Myocyte (in vitro differentiated cells): ENCODE results near the gene IKZF2. TPM values are rescaled to one million over a fixed set of nuclear protein-coding genes. Genes with fewer than 3 reads are reported as not detected.

Source experiments
- DNase-seq: peaks from one replicate; pipeline ENCODE4 v3.0.0-alpha.2; 2012; ENCODE audit warnings: low read depth
- total RNA-seq: library from RNA; depleted of rRNA; stranded (reverse); fragments of >200 nt; gene quantifications from 2 replicates; pipeline ENCODE4 v1.2.3, GENCODE V29; 2014

IKZF2 gene
- total RNA-seq, 1 donor from 2014 or later = 4.5 TPM

GRCh38 chr2:213104092-213104902, 47.1 kb downstream of the IKZF2 start:
- DNase-seq = peak; percentile 74

GRCh38 chr2:213101692-213102460, 49.5 kb downstream of the IKZF2 start:
- DNase-seq = no peak

- DNase-seq = no peak
Measured at GRCh38 chr2:213101109-213101508, 50.3 kb downstream of the IKZF2 start.

GRCh38 chr2:213098612-213099011, 52.8 kb downstream of the IKZF2 start:
- DNase-seq = no peak

DNA sequence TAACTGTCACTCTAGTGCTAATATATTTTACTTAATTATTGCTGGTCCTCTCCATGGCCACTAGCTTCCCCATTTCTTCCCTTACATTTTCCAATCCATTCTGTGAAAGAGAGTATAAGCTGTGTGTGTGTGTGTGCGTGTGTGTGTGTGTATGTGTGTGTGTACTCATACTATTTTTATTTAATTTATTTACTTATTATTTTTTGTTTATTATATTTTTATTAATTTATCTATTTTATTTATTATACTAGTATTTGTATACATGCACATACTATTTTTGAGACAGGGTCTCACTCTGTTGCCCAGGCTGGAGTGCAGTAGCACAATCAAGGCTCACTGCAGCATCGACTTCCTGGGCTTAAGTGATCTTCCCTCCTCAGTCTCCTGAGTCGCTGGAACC, 59.6 kb downstream of the IKZF2 start:
- DNase-seq = no peak

DNA sequence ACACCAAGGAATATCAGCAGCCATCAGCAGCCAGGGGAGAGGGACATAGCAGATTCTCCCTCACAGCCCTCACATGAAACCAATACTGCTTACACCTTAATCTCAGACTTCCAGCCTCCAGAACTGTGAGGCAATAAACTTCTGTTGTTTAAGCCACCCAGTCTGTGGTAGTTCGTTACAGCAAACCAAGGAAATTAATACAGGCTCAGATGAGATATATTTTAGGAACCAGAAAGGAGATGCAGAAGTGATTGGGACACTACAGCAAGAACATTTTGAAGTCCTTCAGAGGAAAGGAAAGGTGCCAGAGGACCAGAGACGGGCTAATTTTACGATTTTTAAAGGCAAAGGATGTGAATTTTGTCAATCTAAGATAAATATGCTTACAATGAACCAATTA, 60.6 kb downstream of the IKZF2 start:
- no peak for DNase-seq

- DNase-seq = no peak
Measured at GRCh38 chr2:213089438-213089837, 62.0 kb downstream of the IKZF2 start.

- DNase-seq = no peak
Measured at GRCh38 chr2:213087040-213087439, 64.4 kb downstream of the IKZF2 start.

DNA sequence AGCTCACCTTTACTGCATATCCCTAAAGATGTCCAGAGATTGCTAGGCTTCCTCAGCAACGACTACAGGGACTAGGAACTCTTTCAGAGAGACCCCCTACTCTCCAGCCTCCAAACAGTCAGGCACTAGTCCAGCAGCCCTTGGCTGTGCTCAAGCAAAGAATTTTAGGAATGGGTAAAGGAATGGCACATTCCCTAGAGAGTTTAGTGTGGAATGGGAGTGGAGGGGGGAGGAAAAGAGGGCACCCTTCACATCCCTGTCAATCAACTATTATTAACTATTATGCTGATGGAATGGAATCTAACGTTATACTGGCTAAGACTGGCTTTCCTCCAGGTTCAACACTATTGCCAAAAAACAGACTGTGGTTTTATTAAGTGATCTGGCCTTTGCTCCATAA, 64.8 kb downstream of the IKZF2 start:
- DNase-seq = peak; percentile 35

GRCh38 chr2:213086050-213086449, 65.4 kb downstream of the IKZF2 start:
- no peak for DNase-seq

DNA sequence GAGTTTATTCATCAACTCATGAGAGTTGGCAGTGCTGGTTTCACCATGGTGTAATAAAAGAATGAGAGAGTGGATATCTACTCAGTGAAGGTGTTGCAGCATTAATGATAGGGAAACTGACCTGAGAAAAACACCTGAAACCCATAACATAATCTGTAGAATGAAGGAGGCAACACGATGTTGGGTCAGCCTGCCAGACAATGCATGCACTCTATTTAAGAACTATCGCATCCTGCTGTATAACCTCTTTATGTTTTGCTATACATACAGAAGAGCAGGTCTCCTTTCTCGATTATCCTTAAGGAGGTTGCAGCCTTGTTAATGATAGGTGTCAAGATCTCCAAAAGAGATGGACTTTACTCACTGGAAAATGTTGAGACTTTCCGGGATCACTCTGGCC, 65.9 kb downstream of the IKZF2 start:
- no peak for DNase-seq

- no peak for DNase-seq
Measured at GRCh38 chr2:213084261-213084660, 67.2 kb downstream of the IKZF2 start.

GRCh38 chr2:213080969-213081617, 70.3 kb downstream of the IKZF2 start:
- no peak for DNase-seq

DNA sequence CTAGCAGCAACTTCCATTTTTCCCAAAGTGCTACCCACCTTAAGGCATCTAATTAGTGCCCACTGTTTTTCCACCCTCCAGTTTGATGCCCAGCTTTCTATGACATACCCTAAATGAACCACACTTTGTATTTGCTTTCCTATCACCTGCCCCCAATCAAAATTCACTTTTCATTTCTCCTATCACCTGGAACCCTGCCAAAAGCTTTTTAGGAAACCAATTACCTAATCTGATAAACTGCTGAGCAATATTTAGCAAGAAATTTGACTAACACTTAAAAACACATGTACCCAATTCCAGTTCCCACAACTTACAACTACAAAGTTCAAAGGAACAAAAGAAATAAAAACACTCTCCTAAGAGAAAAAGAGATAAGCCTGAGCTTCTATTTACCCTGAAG, 71.7 kb downstream of the IKZF2 start:
- DNase-seq = no peak

DNA sequence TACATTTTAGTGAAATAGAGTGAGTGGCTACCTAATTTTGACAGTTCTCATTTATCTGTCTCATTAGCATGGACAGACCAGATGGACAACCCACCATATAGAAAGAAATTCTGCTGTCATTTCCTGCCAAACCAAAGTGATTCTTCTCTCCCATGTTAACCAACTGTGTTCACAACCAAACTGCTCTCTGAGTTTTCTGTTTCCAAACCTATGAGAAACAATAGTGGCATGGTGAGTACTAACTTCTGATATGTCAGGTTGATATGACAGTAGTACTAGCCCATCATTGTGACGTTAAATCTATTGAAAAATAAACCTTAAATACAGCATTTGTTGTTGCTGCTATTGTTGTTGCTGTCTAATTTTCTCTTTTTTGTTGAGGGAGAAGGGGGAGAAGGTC, 72.7 kb downstream of the IKZF2 start:
- no peak for DNase-seq

DNA sequence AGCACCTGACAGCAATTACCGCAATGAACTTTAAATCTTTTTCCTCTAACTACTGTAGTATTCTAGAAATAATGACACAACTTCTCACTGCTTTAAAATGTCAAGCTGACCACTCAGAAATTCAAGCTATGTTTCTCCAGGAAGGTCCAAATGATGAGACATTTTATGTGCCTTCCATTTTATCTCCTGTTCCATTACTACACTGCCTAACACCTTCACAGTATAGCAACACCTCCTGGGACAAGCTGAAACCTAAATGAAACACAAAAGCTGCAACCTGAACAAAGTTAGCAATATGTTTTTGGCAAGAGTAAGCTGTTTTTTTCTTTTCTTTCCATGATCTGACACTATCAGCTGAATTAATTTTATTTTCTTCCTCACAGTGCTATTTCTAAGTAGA, 81.9 kb downstream of the IKZF2 start:
- no peak for DNase-seq

- DNase-seq = no peak
Measured at GRCh38 chr2:213068676-213069359, 82.6 kb downstream of the IKZF2 start.

- no peak for DNase-seq
Measured at GRCh38 chr2:213067888-213068287, 83.5 kb downstream of the IKZF2 start.

DNA sequence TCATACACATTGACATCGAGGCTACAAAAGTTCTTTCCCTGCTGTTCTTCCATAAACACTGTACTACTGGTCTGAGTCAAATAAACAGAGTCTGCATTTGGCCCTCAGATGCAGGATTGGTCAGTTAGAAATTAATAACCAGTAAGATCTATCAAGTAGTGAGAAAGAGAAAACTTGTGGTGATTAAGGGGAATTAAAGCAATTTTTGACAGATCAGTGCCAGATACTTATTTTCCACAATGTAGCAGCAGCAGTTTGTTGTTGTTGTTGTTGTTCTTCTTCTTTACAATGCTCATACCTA, 85.0 kb downstream of the IKZF2 start:
- no peak for DNase-seq

GRCh38 chr2:213065583-213066442, 85.6 kb downstream of the IKZF2 start:
- DNase-seq = no peak

GRCh38 chr2:213064099-213064498, 87.3 kb downstream of the IKZF2 start:
- no peak for DNase-seq
